SK-N-MC (cell line): Measurements from ENCODE around the gene RINT1.

Experiments used
- EZH2 ChIP-seq: fragments of 200-600 bp; sonication (generic); IDR thresholded peaks from one replicate; pipeline ENCODE4 v1.6.1; 2017; ENCODE audit warnings: antibody characterized with exemption
- POLR2AphosphoS5 ChIP-seq: IDR thresholded peaks from 2 replicates; pipeline ENCODE4 v1.6.1; 2012; ENCODE audit warnings: mild to moderate bottlenecking, low read depth, low read length, borderline replicate concordance

DNA sequence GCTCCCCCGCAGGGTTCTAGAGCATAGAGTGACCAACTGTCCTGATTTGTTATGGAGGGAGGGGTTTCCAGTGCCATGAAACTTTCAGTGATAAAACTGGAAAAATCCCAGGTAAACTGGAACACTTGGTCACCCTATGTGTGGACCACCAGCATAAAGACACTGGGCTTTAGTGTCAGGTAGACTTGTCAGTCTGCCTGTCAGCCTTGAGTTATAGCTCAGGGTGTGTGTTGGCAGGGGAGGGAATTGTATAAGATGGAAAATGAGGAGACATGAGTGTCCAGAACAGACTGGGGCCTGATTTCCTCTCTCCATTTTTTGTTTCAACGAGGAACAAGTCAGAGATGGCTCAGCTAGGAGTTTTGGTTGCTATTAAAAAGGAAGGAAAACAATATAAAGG is 59.5 kb downstream of the RINT1 start:
- TF ChIP-seq POLR2AphosphoS5 (no peak), EZH2 (no peak)
